ENCODE data around the gene PKD2L2.
"Not testable (repeated sequence)": the region's sequence is repeated elsewhere in the genome, so short reads cannot be mapped to it uniquely, and the experiment has no call there.

GRCh38 chr5:137970384-137970783 is 81.1 kb downstream of the PKD2L2 start:
- TF ChIP-seq, protein P1, sequence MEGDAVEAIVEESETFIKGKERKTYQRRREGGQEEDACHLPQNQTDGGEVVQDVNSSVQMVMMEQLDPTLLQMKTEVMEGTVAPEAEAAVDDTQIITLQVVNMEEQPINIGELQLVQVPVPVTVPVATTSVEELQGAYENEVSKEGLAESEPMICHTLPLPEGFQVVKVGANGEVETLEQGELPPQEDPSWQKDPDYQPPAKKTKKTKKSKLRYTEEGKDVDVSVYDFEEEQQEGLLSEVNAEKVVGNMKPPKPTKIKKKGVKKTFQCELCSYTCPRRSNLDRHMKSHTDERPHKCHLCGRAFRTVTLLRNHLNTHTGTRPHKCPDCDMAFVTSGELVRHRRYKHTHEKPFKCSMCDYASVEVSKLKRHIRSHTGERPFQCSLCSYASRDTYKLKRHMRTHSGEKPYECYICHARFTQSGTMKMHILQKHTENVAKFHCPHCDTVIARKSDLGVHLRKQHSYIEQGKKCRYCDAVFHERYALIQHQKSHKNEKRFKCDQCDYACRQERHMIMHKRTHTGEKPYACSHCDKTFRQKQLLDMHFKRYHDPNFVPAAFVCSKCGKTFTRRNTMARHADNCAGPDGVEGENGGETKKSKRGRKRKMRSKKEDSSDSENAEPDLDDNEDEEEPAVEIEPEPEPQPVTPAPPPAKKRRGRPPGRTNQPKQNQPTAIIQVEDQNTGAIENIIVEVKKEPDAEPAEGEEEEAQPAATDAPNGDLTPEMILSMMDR (IDR thresholded peaks at IDR 0.05; ENCODE audit: low read depth, low read length, missing input control) = not testable (repeated sequence)
- TF ChIP-seq, protein P2, sequence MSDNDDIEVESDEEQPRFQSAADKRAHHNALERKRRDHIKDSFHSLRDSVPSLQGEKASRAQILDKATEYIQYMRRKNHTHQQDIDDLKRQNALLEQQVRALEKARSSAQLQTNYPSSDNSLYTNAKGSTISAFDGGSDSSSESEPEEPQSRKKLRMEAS (IDR thresholded peaks at IDR 0.05) = not testable (repeated sequence)
- not testable (repeated sequence) for TF ChIP-seq REST (IDR thresholded peaks at IDR 0.05); RAD21 (IDR thresholded peaks at IDR 0.05); SP1 (IDR thresholded peaks at IDR 0.05); ZBTB33 (IDR thresholded peaks at IDR 0.05); GABPA (IDR thresholded peaks at IDR 0.05 in 1 of 2, conservative IDR thresholded peaks at IDR 0.05 in 1 of 2); YY1 (IDR thresholded peaks at IDR 0.05); NR2F2 (IDR thresholded peaks at IDR 0.05); EGR1 (IDR thresholded peaks at IDR 0.05; ENCODE audit: low read depth in 2 of 2); RXRA (IDR thresholded peaks at IDR 0.05); HNF4G (IDR thresholded peaks at IDR 0.05); FOXA1 (IDR thresholded peaks at IDR 0.05)

Data from liver (tissue), 3 donors.